HS-27A (cell line): ENCODE measurements around the gene CRAMP1.
A peak's percentile ranks its signal among the peaks of the same experiment; 100 is the strongest.
"Not testable (repeated sequence)": the region's sequence is repeated elsewhere in the genome, so short reads cannot be mapped to it uniquely, and the experiment has no call there.

Experiments used
- DNase-seq: peaks from one replicate; pipeline ENCODE4 v3.0.0-alpha.2; 2012; ENCODE audit warnings: low read depth, missing footprints

Gene CRAMP1

DNA sequence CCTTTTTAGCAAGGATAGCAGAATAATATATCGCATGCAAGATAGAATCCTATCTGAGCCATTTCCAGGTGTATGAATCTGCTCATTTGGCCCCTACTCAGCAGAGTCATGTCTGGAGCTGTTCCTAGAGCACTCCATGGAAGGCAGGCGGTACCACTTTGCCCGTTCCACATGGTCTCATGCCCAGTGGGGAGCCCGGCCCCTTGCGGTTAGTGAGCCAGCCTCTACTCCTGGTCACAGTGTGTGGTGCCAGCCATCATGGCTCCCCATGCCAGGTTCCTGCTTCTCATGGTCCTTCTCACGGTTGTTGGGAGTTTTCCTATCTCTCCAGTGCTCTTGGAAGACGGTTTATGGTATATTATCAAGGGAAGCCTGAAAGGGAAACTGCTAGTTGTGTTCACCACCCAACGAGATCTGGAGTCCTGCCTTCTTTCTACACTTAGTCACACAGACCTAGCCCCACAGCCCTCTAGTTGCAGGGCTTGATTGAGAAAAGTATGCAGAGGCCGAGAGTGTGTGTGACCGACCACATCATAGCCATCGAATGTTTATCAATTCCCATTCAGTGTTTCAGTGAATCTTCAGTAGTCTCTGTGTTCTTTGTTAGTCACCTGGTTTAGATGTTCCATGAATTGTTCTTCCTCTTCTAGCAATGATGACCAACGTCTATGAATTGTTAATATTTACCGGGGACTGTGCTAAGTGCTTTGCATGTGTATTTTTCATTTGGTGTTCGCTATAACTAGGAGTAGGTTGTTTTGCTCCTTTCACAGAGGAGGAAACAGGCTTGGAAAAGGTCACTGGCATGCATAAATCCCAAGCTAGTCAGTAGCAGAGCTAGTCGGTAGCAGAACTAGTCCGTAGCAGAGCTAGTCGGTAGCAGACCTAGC lies 75.5 kb downstream of the CRAMP1 start:
- no peak for DNase-seq

DNA sequence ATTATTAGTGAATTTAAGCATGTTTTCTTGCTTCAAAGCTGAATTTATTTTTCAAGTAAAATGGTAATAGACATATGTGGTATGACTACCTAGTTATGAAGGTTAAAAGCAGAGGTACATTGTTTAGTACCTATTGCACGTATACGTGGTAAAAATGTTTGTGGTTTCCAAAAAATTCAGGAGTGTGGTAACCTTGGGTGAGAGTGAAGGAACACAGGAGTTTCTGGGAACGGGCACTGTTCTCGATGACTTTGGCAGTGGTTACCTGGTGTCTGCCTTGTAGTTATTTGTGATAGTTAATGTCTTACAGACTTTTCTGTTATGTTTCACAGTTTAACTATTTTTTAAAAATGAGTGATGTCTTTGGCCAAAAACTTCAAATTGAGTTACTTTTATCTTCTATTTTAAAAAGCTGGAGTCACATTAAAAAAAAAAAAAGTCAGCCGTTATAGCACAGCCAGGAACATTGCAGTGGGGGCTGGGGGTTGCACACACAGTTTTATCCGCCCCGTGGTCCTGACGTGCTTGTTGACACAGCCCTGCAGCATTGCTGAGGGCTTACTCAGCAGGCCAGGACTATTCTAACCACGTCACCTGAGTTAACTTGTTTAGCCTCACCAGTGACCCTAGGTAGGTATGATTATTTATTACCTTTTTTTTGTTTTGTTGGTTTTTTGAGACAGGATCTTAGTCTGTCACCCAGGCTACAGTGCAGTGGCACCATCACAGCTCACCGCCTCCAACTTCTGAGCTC lies 76.8 kb downstream of the CRAMP1 start:
- no peak for DNase-seq

DNA sequence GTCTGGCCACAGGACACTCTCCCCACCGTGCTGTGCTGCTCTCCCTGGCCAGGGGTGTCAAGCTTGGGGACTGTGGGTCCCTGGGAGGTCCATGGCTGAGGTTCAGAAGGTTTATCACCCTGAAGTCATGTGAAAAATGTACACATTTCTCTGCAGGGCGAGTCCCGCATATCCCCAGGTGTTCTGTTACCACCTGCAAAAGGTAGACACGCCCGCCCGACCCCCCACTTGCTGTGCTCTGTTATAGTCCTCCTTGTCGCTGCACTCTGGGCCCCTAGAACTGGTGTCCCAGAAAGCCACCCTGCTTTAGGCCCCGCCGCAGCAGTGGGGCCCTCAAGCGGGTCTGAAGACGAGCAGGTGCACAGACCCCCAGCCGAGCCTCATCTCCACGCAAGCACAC lies 77.7 kb downstream of the CRAMP1 start:
- DNase-seq, result no peak

DNA sequence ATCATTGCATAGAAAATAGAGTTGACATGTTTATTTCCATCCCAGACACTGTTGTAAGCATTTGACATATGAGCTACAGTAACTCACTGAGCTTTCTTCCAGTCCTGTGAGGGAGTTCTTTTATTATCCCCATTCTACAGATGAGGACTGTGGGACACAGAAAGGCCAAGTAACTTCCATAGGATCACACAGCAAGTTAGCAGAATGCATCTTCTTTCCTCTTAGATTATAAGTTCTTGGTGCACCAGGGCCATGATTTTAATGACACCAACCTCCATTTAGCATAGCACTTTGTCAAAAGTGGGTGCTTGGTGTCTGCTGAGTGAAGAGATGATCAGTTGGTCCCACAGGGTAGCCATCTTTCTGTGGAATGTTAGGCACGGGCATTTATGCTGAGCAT lies 78.7 kb downstream of the CRAMP1 start:
- no peak for DNase-seq

DNA sequence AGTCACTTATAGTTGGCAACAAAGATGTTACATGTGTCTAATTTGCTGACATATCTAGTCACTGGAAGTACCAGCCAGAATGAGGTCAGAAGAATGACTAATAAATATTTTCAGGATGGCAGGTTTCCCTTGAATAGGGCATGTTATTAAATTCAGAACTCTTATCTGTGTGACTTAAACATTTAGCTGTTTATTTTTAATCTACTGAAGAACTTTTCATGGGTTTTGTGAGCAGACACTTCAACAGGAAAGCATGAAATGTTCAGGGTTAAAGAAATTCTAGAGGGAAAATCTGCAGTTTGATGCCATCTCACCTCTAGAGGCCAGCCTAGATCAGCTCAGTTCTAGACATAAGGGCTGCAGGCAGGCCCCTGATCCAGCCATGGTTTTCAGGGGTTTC lies 79.1 kb downstream of the CRAMP1 start:
- DNase-seq, result no peak

DNA sequence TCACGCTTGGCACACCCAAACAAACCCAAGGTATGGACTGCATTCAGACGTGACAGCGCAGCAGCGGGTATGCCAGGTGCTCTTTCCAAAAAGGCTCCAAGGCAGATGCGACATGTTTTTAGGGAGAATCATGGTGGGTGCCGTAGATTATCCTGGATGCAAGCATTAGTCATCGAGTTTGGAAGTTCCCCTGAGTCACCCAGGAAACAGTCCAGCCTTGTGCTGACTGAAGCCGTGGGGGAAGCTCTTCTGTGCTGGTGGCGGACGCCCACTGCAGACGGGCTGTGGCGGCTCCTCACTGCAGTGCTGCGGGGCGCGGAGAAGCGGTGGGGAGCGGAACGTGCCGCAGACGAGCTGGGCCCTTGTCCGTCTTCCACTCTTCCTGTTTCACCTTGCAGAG lies 79.8 kb downstream of the CRAMP1 start:
- DNase-seq, result no peak

DNA sequence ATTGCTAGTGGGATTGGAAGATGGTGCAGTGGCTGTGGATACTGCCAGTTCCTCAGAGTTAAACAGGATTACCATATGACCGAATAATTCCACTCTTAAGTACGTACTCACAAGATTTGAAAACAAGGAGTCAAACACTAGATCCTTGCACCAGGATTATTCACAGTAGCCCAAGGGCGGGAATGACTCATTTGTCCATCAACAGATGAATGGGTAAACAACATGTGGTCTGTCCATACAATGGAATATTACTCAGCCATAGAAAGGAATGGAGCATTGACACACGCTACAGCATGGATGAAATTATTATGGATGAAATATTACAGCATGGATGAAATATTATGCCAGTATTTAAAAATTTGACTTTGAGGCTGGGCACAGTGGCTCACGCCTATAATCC lies 84.7 kb downstream of the CRAMP1 start:
- DNase-seq, result no peak

DNA sequence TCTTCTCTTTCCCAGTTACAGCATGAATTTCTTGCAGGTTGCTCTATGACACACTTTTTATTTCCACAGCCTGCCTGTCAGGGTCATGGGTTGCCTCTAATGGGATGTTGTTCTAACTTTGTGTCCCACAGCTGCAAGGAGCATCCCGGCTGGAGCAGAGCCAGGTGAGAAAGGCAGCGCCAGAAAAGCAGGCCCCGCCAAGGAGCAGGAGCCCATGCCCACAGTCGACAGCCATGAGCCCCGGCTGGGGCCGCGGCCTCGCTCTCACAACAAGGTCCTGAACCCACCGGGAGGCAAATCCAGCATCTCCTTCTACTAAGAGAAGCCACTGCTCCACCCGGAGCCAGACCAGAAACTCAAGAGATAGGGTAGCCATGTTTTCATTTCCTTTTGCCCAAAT lies 86.5 kb downstream of the CRAMP1 start:
- no peak for DNase-seq

DNA sequence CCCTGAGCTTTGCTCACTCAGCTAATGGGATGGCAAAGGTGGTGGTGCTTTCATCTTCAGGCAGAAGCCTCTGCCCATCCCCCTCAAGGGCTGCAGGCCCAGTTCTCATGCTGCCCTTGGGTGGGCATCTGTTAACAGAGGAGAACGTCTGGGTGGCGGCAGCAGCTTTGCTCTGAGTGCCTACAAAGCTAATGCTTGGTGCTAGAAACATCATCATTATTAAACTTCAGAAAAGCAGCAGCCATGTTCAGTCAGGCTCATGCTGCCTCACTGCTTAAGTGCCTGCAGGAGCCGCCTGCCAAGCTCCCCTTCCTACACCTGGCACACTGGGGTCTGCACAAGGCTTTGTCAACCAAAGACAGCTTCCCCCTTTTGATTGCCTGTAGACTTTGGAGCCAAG lies 88.1 kb downstream of the CRAMP1 start:
- no peak for DNase-seq

DNA sequence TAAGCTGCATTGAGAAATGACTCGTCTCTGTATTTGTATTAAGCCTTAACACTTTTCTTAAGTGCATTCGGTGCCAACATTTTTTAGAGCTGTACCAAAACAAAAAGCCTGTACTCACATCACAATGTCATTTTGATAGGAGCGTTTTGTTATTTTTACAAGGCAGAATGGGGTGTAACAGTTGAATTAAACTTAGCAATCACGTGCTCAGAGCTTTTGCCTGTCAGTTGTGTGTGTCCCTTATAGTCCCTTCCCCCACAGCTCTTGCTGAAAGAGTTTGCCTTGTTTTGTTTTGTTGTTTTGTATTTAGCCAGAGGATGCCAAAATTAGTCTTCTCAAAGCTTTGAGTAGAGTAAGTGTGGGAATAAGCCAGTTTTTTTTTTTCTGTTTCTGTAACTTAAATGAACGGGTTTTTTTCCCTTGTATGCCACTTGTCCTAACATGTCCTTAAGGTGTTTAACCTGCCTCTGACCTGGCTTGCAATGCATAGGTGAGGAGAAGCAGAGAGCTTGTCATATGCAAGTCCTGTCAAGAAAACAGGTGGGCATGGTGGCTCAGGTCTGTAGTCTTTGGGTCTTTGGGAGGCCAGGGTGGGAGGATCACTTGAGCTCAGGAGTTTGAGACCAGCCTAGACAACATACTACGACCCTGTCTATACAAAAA lies 89.2 kb downstream of the CRAMP1 start:
- no peak for DNase-seq

DNA sequence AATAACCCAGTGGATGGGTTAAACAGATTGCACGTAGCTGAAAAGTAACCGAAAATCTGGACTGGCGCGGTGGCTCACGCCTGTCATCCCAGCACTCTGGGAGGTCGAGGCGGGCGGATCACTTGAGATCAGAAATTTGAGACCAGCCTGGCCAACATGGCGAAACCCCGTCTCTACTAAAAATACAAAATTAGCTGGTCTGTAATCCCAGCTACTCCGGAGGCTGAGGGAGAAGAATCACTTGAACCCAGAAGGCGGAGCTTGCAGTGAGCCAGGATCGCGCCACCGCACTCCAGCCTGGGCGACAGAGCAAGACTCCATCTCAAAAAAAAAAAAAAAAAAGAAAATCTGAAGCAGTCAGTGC lies 93.1 kb downstream of the CRAMP1 start:
- not testable (repeated sequence) for DNase-seq

DNA sequence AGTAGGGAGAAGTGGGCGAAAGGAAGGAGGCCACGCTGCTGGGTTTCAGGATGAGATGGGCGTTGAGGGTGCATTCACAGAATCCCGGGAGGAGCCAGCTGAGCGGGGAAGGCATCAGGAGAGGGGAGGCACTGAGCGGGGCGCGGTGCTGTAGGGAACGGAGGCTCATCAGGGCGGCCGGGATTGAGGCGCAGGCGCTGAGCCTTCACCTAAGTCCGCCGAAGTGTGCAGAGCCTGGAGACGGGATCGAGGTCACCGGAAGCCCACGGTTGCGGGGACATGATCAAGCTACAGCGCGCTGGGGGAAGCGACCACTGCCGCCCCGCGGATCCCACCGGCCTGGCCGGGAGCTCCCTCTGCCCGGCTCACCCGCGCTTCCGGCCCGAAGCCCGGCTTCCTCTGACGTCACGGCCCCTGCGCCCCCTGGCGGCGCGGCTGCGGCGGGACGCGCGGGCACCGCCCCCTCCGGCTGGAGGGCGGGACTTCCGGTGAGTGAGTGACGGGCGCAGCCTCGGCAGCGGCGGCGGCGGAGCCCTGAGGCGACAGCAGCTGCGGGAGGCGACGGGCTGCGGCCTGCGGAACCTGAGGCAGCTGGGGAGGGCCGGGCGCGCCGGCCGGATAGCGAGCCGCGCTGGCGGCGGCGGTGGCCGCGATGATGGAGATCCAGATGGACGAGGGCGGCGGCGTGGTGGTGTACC lies 93.7 kb downstream of the CRAMP1 start, which contains the start of gene MAPK8IP3:
TSS of gene MAPK8IP3 (plus strand) at position 508 of the 698 bp plus-strand sequence. CDS start at position 653, 145 bp downstream.
- DNase-seq, result peak; percentile 72

DNA sequence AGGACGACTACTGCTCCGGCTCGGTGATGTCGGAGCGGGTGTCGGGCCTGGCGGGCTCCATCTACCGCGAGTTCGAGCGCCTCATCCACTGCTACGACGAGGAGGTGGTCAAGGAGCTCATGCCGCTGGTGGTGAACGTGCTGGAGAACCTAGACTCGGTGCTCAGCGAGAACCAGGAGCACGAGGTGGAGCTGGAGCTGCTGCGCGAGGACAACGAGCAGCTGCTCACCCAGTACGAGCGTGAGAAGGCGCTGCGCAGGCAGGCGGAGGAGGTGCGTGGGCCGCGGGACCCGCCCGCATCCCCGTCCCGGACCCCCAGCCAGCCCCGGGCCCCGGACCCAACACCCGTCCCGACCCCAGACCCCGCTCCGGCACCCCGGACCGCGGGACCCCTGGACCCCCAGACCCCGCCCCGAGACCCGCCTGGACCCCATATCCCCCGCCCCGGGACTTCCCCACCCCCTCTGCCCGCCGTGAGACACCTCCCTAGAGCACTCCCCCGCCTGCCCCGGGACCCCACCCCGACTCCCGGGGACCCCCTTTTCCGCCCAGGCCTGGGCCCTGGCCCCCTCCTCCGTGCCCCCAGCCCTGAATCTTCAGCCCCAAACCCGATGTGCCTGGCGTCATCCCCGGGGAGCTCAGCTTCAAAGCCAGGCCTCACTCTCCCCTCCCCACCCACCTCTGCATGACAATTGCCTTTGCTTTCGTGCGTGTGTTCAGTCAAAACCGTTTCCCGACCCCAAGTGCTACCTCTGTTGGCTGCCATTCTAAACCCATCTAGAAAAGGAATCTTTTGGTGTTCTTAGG lies 94.4 kb downstream of the CRAMP1 start:
- no peak for DNase-seq

DNA sequence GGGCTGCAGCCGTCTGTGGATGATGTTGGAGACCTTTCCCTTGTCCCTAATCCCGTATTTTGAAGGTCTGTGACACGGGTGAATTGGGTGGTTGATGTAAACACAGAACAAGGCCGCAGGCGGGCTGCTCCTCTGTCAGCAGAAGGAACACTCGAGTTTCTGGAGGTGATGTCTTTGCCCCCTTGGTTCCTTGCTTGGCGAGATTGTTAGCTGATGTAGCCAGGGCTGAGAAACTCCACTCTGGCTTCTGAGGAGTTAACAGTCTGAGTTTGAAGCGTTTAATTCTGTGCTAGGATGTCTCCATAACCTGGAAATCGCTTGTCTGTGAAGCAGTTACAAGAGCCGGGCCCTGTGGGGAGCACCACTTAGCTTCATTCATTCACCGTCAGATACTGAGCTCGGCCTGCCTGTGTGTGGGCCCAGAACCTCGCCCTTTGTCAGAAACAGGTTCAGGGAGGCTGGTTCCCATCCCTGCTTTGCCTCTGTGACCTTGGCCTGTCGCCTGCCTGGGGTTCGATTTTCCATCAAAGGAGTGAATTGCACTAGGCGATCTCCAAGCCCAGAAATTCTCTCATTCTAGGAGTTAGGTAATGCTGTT lies 95.1 kb downstream of the CRAMP1 start:
- no peak for DNase-seq

DNA sequence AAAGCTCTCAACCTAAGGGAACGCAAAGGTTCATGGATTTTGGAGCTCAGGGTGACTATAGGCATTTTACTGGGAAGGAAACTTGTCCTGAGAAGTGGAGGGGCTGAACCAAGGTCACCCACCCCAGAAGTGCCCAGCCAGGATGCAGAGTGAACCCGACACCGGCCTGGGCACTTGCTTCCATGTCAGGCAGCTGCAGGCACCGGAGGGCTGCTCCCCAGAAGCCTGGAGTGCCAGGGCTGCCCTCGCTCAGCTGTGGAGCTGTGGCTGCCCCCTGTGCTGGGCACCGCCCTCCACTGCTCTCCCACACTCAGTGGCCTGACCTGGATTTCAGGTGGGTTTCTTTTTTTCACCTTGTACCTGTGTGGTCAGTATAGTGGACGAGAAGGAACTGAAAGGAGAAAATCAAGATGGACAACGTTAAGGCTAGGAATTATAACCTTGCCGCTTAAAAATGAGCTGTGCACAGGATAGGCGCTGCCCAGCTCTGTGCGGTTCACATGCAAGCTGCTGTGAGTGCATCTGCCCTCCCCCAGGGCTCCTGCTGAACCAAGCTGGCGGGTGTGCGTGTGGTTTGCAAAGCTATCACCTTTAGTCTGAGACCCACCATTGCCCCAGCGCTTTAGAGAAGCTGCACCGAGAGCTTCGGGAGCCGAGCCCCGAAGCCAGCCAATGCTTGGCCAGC lies 96.1 kb downstream of the CRAMP1 start:
- no peak for DNase-seq

DNA sequence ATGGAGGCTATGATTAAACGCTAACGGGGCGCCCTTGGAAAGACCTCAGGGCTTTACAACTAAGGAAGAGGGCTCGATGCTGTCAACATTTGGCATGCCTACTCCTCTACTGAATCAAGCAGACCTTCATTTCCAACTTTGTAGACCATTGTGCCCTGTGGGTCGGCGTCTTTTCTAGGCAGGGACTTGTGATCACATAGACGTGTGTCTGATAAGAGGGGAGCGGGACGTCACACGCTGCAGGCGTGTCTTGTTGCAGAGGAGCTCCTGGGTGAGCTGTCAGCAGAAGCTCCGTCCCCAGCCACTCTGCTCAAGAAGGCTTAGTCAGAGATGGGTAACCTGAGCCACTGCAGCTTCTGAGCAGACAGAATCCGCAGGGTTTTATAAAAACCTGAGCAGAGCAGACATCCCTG lies 96.6 kb downstream of the CRAMP1 start:
- DNase-seq, result no peak

DNA sequence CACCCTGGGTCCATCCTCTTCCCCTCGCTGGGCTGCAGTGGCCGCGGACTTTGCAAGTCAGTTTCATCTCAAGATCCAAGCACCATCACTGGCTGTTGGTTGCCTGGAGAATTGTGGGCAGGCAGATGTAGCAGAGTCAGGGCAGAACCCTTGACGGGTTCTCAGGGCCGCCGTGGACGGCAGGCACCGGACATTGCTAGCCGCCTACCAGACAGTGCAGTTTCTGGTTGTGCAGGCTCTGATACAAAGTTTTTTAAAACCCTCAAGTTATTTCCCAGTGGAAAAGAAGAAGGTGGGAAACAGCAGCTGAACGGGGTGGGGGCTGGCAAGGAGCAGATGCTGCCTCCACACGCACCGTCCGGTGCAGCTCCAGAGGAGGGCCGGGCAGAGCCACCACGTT lies 97.2 kb downstream of the CRAMP1 start:
- no peak for DNase-seq

DNA sequence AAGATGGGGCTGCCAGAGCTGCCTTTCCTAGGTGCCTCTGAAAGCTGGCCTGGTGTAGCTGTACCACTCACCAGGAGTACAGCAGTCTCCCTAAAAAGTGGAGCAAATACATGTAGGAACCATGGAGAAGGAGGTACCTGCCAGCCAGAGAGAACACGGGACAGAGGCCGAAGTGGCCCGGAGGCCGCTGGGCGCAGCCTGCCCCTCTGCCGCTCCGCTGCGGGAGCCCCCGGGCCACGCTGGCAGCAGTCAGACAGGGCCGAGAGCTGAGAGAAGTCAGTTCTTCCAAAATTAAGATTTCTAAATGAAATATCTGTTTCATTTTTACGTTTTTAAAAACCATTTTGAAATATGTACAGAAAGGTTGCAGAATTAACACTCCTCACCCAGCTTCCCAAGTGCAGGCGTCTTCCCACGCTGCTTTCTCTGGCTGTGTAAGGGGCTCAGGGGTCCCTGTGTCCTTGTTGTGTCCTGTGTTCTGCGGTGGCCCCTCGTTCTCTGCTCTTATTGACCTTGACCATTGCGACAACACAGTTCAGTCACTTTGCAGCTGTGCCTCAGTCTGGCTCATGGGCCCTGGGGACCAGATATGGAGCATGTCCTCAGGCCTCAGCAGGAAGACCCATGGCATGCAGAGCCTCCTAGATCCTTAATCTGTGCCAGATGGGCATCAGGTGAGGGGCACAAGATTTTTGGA lies 98.8 kb downstream of the CRAMP1 start:
- no peak for DNase-seq

DNA sequence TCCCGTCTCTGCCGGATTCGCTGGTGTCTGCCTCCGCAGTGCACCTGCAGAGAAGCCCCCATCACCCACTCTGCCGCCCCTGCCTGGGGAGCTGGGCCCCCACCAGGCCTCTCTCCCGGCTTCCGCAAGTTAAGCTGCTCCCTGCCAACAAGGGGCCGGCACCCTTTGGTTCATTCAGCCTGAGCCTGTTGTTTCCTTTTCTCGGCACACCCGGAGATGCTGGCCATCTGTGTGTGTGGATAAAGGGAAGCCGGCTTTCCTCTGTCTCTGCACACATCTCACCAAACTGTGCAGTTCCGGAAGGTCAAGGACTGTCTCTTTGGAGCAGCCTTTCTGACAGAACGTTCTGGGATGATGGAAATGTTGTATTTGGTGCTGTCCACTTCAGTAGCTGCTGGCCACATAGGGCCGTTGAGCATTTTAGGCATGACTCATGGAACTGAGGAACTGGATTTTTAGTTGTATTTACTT lies 100.7 kb downstream of the CRAMP1 start:
- no peak for DNase-seq

DNA sequence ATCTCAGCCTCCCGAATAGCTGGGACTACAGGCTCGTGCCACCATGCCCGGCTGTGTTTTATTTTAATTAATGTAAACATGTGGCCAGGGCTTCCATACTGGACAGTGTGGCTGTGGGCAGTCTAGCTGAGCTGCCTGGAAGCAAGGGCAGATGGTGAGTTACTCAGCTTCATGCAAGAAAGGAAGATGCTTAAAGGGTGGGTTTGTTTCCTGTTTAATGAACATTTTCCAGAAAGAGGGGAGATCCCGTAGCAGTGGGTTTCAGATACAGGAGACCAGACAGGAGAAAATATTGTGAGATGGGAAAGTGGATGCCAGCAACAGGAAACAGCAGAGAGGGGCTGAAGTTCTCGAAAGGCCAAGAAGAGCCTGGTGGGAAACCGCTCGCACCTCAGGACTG lies 101.2 kb downstream of the CRAMP1 start:
- no peak for DNase-seq
